ENCODE results near the gene PTGES3.

DNA sequence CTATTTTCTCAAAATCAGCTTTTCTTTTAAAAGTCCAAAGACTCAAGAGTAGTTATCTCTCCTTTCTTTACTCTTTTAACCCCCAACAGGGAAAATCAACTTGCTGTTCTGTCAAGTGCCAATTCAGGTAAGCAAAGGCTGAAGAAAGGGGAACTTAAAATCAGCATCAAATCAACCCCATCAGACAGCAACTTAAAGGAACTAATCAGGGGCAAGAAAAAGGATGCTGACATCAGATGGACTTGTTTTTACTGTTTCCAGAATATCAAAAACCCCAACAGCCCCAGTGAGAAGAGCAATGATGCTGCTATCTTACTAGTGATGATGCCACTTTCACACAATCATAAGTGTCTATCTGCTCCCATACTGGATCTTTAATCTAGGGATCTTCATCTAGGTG lies 61.4 kb downstream of the PTGES3 start:
- TF ChIP-seq SUZ12 (IDR thresholded peaks at IDR 0.05; ENCODE audit: extremely low read depth, insufficient read depth, insufficient read length) (no peak), YY1 (IDR thresholded peaks at IDR 0.05; ENCODE audit: insufficient read depth, insufficient read length) (no peak), ZNF274 (IDR thresholded peaks at IDR 0.05; ENCODE audit: low read depth, low read length) (no peak)
